NOMO-1 treated with DMSO at 0.1 percent for 48 hours (cell line): ENCODE measurements around the gene FAM20B.

Experiments
- DNase-seq: peaks from one replicate; lab custom pipeline; 2025; ENCODE audit not compliant: unreplicated experiment; lab: John Stamatoyannopoulos, UW

Gene FAM20B

DNA sequence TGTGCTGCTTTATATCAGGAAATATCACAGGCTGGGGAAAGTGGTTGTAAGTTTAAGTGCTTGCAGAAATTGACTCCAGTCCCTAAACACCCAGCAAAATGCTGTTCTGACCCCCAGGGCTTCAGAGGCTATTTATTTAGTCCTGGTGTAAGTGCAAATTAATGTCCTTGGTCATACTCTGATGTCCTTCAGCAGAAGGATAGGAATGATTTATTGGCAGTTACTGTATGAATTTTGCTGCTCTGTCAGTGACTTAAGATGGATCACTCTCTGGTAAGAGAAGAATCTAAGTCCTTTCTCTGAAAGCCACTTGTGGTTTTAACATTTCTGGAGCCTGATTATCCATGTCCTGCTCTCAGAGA, 21.9 kb downstream of the FAM20B start:
- DNase-seq, result no peak

DNA sequence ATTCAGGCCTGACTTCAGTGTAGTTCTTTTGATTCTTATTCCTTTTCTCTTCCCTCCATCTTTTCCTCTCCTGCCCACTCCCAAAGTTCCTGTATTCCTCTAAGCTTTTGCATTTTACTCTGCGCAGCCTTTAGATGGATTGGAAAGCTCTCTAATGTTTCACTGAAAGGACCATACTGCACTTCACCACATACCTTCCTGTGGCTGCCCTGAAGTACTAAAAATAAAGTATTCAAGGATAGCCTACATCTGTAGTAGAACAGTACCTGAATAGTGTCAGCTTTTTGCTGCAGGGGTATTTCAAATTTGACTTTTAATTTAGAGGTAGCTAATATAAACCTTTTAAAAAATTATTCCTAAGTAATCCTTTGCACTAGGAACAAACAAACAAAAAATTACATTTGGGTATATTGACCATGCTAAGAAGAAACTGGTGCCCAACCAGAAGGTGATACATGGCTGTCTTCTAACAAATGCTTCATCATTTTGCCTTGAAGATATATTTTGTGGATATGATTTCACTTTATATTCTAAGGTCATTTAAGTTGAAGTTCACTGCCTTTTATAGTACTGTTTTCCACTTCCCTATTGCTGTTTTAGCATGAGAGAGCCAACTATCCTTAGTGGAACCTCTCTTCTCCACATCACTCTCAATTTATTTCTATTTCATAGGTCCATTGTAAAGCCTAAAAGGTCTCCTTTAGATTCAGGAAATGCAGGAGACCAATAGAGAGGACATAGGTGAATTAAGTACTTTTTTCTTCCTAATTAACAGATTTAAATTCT, 22.8 kb downstream of the FAM20B start:
- DNase-seq, result no peak

DNA sequence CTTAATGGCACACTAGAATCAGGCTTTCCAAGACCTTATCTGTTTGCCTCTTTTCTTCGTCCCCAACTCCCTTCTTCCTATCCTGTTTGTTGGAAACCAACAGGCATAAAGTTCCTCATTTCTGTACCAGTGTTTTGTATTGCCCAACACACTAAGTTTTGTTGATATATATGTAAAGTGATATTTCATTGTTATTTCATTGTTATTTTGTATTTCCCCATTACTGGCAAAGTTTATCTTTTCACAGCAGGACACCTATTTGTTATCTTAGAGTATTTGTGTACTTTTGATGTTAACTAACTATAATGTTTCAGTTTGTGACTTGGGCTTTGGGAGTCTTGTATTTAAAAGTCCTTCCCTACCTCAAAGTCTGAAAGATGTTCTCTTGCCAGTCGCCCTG, 27.1 kb downstream of the FAM20B start:
- no peak for DNase-seq

DNA sequence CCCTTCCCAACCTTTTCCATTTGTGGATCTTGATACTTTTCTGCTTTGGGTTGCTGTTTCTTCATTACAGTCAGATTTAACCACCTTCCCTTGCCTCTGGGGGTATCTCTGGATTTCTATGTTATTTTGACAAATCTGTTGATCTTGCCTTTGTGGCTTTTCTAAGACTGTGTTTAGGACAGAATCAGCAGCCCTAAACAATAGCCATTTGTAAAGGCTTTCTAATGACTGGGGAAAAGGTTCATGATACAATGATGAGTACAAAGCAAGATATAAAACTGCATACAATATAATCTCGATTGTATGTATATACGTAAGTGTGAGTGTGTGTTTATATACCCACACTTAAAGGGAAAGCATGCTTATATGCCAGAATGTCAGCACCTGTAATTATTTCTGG, 27.8 kb downstream of the FAM20B start:
- no peak for DNase-seq

DNA sequence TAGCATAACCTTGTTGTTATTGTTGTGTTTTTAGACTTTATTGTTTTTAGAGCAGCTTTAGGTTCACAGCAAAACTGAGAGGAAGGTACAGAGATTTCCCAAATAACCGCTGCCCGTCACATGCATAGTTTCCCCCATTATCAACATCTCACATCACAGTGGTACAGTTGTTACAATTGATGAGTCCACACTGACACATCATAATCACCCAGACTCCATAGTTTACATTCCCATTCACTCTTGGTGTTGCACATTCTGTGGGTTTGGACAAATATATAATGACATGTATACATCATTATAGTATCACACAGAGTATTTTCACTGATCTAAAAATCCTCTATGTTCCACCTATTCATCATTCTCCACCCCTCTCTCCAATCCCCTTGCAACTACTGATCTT, 30.2 kb downstream of the FAM20B start:
- no peak for DNase-seq

DNA sequence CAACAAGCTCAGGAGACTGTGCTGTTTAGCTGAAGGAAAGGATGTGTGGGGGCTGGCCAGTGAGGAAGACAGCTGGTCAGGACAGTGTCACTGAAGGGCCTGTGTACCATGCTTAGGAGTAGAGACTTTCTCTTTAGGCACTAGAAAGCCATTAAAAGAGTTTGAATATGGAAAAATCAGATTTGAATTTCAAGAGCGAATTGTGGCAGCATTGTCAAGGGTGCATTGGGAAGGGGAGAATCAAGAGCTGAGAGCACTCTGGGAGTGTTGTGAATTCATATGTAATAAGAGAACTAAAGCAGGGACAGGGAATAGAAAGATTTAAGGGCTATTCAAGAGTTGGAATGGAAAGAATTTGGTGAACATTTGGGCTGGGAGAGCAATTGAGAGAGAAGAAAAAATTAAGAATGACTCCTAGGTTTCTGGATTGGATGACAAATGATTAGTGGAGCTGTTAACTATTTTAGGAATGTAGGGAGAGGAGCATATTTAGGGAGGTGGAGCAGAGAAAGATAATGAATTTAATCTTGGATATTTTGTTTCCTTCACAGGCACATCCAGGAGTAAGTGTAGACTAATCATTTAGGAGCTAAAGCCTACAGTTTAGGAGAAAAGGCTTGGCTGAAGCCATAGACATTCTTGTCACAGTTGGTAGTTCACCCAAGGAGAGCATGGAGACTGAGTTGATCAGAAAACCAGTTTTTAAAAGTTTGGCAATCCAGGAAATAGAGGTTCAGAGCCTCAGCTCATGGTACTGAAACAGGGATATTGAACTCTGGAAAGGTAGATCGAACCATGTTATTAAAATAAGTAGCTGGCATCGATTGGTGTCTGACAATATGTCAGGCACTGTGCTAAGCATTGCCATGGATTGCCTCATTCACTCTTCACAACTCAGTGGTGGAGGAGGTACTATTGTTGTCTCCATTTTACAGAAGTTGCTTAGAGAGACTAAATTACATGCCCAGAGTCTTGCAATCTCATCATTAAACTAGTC, 33.1 kb downstream of the FAM20B start:
- peak; percentile 6 for DNase-seq

DNA sequence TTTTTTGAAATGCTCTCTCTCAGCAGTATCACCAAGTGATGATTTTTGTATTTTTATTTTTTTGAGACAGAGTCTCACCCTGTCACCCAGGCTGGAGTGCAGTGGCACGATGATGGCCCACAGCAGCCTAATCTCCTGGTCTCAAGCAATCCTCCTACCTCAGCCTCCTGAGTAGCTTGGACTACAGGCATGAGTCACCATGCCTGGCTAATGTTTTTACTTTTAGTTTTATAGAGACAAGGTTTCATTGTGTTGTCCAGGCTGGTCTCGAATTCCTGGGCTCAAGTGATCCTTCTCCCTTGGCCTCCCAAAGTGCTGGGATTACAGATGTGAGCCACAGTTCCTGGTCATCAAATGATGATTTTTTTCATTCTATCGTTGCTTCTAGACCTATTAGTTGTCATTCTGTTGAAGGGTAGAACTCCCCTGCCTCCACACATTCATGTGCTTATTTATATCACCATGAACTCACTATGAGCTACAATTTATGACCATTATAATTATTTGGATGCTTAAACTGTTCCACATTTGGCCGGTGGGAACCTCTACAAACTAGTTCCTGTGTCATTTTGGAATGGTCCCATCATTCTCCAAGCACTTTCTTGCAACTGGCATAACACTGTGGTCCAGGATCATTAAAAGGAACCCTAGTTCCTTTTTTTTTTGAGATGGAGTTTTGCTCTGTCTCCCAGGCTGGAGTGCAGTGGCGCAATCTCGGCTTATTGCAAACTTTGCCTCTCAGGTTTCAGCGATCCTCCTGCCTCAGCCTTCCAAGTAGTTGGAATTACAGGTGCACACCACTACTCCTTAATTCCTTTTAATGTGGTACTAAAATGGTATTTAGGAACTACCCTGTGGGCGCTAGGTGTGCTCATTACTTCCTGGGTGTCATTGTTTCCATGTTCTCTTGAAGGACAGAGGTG, 35.9 kb downstream of the FAM20B start:
- DNase-seq, result no peak

DNA sequence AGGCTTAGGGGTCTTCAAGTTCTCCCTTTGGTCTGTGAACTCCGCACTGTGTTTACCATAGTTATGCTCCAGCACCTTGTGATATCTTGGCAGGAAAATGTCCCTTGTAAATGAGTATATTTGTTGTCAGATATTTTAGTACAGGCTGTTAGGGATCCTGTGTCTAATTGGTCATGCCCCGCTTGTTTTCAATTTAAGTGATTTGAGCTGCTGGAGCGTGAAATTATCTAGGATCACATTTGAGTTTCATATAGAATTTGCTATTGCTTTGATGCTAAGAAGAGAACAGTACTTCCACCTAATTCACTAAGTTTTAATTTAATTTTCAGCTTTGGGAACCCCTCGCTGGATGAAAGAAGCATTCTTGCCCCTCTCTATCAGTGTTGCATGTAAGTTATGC, 40.8 kb downstream of the FAM20B start:
- DNase-seq, result no peak

DNA sequence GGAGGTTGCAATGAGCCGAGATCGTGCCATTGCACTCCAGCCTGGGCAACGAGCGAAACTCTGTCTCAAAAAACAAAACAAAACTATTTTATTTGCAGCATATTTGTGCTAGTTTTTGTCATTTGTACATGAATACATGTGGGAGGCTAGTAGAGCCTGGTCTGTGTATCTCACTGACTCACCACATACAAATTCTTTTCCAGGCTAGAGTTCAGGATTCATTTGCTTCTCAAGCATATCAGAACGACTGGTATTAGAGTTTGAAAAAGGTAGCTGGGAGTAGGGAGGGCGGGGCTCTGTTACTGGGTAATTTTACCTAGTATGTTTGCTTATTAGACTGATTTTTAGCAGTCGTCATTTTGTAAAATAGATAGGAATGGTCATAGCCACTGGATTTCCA, 51.7 kb downstream of the FAM20B start:
- DNase-seq, result no peak

DNA sequence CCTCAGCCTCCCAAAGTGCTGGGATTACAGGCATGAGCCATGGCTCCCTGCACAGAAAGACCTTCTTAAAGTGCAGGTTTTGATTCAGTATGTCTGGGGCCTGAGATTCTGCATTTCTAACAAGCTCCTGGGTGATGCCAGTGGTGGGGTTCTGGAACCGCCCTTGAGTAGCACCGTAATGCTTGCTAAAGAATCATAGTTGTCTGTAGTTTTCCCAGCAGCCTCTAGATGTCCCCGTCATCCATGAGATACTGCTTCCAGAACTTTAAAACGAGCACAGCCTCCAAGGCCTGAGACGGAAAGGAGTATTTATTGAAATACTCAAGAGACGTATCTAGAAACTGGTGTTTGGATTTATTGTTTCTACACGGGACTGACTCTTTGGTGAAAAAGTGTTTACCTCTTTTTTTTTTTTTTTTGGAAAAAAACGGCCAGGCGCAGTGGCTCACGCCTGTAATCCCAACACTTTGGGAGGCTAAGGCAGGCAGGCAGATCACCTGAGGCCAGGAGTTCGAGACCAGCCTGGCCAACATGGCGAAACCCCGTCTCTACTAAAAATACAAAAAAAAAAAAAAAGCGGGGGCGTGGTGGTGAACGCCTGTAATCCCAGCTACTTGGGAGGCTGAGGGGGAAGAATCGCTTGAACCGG, 53.5 kb downstream of the FAM20B start:
- DNase-seq, result peak; percentile 76

DNA sequence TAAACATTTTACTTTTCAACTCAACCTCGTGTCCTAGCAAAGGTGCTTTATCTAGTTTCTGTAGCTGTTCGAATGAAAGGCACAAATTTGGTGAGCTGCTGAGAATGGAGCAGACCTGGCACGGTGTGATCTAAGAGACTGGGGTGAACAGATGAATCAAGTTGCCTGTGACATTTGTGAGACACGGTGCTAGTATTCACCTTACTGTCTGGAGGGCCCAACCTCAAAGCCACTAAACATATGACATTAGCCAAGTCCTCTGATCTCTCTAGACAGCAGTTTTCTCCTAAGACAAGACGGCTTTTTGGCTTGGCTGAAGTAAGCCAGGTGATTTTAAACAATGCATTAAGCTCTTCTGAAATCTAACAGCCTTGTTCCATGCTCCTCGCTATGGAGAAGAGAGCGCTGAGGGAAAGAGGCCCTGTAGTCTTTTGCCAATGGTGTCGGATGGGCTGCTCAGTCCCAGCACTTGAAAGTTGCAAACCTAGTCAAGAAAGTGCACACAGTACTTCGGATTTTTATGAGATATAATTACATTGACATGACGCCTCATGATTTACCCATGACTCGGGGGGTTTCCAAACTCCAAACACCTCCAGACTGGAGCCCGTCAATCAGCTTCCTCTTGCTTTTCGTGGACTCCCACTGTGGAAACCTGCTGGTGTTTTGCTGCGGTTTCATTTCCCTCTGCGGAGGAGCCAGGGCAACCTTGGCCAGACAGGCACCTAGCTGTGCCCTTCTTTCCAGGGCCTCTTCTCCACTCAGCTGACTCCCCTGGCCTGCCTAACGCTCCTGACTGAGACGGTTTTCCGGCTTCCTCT, 55.4 kb downstream of the FAM20B start:
- DNase-seq, result peak; percentile 48

DNA sequence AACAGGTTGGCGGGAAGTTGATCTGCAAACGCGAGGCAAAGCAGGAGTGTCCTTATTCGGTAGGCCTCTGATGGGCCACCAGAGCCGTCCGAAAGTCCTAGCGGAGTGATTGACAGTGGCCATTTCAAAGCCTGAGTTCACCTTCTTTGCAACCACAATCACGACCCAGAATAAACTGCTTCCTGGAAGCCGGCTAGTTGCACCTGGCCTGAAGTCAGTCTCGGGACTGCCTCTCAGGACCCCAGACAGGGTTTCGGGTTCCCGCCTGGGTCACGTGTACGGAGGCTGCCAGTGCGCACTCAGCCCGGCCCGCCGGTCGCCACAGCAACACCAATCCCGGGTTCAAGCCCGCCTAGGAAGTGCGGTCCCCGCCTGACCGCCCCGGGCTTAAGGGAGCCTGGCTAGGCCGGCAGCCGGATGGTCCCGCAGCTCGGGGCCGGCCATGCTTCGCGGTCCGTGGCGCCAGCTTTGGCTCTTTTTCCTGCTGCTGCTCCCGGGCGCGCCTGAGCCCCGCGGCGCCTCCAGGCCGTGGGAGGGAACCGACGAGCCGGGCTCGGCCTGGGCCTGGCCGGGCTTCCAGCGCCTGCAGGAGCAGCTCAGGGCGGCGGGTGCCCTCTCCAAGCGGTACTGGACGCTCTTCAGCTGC, 56.1 kb downstream of the FAM20B start, which contains the start of gene TOR3A:
TSS of gene TOR3A (plus strand) at position 384 of the 646 bp plus-strand sequence. CDS start at position 443, 59 bp downstream.
- DNase-seq, result peak; percentile 77

DNA sequence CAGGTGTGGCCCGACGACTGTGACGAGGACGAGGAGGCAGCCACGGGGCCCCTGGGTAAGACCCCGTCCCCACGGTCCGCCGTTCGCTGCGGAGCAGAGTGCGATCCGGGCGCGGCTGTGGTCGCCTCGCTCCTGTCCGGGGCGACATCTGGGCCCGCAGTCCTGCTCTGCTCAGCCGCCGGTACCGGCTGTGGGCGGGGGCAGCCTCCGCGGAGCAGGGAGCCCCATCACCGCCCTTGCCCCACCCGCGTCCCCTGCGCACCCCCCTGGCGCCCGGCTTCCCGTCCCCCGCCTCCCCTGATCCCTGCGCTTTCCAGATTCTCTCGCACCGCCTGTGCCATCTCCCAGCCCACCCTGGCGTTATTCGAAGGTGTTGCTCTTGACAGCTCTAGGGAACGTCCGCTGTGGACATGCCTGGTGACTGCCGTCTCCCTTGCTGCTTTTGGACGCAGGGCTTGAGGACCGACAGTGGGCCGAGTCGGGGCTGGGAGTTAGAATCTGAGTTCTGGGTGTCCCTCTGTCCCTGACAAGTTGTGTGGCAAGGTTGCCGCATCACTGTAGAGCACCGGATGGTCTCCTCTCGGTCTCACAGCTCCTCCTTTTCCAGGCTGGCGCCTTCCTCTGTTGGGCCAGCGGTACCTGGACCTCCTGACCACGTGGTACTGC, 56.8 kb downstream of the FAM20B start:
- no peak for DNase-seq

DNA sequence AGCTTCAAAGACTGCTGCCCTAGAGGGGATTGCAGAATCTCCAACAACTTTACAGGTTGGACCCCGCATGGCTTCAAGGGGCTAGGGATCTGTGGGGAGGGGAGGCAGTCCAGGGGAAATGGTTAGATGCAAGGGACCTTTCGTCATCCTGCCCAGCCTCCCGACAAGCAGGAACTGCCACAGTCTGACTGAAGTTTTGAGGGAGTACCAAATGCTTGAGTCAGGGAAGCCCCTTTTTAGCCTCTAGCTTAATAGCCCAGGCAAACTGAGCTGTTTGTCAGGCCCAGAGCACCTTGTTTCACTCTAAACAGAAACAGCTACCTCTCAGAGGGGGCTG, 57.3 kb downstream of the FAM20B start:
- DNase-seq, result peak; percentile 36

DNA sequence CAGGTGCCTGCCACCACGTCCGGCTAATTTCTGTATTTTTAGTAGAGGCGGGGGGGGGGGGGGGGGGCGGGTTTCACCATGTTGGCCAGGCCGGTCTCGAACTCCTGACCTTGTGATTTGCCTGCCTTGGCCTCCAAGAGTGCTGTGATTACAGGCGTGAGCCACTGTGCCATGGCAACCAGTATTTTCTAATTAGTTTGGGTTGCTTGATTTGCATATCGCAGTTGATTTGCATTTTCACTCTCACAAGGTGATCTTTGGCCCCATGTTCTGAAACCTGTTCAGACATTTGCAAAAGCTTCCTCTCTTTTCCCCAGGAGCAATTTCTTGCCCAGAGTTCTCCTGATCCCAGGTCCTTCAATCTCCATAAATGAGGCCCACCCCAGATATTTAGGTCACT, 57.8 kb downstream of the FAM20B start:
- no peak for DNase-seq

DNA sequence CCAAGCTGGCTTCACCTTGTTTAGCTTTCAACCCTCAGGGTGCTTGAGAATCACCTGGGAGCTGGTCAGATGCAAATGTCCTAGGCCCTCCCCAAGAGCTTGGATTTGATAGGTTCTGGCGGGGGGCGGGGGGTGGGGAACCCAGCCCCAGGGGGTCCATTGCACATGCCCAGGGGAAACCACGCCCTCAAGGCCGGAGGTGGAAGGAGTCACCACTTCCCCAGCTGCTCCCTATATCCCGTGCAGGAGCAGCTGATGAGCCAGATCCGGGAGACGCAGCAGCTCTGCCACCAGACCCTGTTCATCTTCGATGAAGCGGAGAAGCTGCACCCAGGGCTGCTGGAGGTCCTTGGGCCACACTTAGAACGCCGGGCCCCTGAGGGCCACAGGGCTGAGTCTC, 62.0 kb downstream of the FAM20B start:
- no peak for DNase-seq

DNA sequence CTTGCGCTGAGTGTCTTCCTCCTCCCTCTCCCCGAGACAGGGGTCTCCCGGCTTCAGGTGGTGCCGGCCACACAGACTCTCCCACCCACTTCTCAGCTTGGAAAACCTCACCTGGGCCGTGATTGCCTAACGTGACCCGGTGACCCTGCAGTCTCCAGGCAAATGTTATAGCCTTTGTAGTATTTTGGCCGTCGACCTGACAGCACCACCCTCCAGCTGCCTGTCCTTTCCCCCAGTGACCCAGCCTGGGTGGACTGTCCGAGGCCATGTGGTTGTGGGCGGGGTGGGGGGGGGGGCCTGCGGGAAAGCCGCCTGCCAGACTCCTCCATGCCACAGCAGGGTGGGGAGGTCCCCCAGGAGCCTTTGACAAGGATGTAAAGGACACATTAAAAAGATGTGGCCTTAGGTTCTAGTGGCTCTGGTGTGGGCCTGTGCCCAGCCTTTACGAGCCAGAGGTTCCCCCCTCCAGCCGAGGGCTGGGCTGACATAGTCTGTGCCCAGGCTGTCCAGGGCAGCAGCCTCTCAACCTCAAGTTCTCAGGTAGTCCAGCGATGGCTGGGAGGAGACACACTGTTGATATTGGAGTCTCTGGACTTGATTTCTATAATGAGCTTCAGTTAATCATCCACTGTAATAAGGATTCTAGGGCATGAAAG, 64.3 kb downstream of the FAM20B start:
- DNase-seq, result no peak

DNA sequence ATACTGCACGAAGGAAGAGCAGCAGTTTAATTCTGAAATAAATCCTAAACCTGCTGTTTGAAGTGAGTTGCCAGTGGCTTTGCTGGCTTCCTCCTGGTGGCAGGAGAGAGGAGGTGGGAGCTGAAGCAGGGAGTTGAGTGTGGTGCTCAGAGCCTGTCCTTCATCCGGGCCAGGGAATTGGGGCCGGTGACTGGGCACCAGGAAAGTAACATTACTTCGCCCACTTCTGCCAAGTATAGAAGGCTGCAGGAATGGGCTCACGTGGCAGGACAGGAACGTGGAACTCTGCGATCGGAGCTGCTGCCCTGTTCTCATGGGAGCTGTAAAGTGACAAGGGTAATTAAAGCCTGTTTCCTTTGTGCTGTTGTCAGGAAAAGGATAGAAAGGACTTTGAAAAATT, 64.8 kb downstream of the FAM20B start:
- no peak for DNase-seq
